Keratinocyte (primary cell): ENCODE results near the gene GABRR2. TPM values are rescaled to one million over a fixed set of nuclear protein-coding genes. Genes with fewer than 3 reads are reported as not detected.

Experiments used
- DNase-seq: peaks from one replicate; pipeline ENCODE4 v3.0.0-alpha.2; 2011; ENCODE audit warnings: low read depth, missing footprints, low spot score
- FAIRE-seq: peaks from 2 replicates; lab custom pipeline; 2011; peaks lifted over from hg19 to GRCh38; lab: Jason Lieb, UNC
- H2AFZ ChIP-seq: 2 replicates; pipeline ENCODE4 v1.6.0; 2012; ENCODE audit warnings: low read length, control low read depth, inconsistent platforms; ENCODE audit not compliant: control insufficient read depth
- H3K27ac ChIP-seq: 2 replicates; pipeline ENCODE4 v1.5.1; 2011; ENCODE audit warnings: low read length; ENCODE audit not compliant: control insufficient read depth, insufficient read depth
- H3K27me3 ChIP-seq: 3 replicates; pipeline ENCODE4 v1.6.0; 2011; ENCODE audit warnings: low read length; ENCODE audit not compliant: control insufficient read depth, insufficient read depth; ENCODE audit errors: extremely low read depth
- H3K36me3 ChIP-seq, 2 experiments: 2 replicates in 1 of 2; 3 replicates in 1 of 2; pipeline ENCODE4 v1.5.1; 2011; ENCODE audit warnings: low read length in 2 of 2, mild to moderate bottlenecking in 1 of 2; ENCODE audit not compliant: control insufficient read depth in 2 of 2, insufficient read depth in 2 of 2; ENCODE audit errors: extremely low read depth in 1 of 2
- H3K4me1 ChIP-seq: 3 replicates; pipeline ENCODE4 v1.5.1; 2011; ENCODE audit warnings: low read length; ENCODE audit not compliant: control insufficient read depth, insufficient read depth; ENCODE audit errors: extremely low read depth
- H3K4me2 ChIP-seq: 3 replicates; pipeline ENCODE4 v1.6.0; 2011; ENCODE audit warnings: low read depth, low read length; ENCODE audit not compliant: control insufficient read depth, insufficient read depth; ENCODE audit errors: extremely low read depth
- H3K4me3 ChIP-seq, 3 experiments: fragments of 200-600 bp in 1 of 3; sonication (generic) in 1 of 3; 2 replicates in 2 of 3; 3 replicates in 1 of 3; pipeline ENCODE4 v1.5.1; 2011 to 2016; ENCODE audit warnings: low read length in 3 of 3, mild to moderate bottlenecking in 3 of 3, control low read depth in 2 of 3, inconsistent platforms in 1 of 3, low read depth in 1 of 3, mixed read lengths in 1 of 3, mixed run types in 1 of 3, moderate library complexity in 1 of 3; ENCODE audit not compliant: control insufficient read depth in 2 of 3, insufficient read depth in 2 of 3; ENCODE audit errors: extremely low read depth in 1 of 3
- H3K79me2 ChIP-seq: 2 replicates; pipeline ENCODE4 v1.6.0; 2012; ENCODE audit warnings: low read length; ENCODE audit not compliant: control insufficient read depth, insufficient read depth
- H3K9ac ChIP-seq: 3 replicates; pipeline ENCODE4 v1.6.0; 2011; ENCODE audit warnings: low read length; ENCODE audit not compliant: control insufficient read depth, insufficient read depth; ENCODE audit errors: extremely low read depth
- H3K9me1 ChIP-seq: 3 replicates; pipeline ENCODE4 v1.6.0; 2011; ENCODE audit warnings: low read length; ENCODE audit not compliant: control insufficient read depth, insufficient read depth; ENCODE audit errors: extremely low read depth
- H3K9me3 ChIP-seq: 2 replicates; pipeline ENCODE4 v1.5.1; 2012; ENCODE audit warnings: low read depth, low read length; ENCODE audit not compliant: control insufficient read depth
- H4K20me1 ChIP-seq: 3 replicates; pipeline ENCODE4 v1.6.0; 2011; ENCODE audit warnings: low read length; ENCODE audit not compliant: control insufficient read depth, insufficient read depth; ENCODE audit errors: extremely low read depth
- EZH2 ChIP-seq: IDR thresholded peaks from one replicate; pipeline ENCODE4 v1.6.1; 2012; ENCODE audit warnings: inconsistent platforms, mild to moderate bottlenecking, low read length, moderate library complexity
- dilution Hi-C: fragments of 300-500 bp; cut with MboI; formaldehyde crosslinking; loops from one replicate; pipeline ENCODE4 v1.7.0; 2020; ENCODE audit warnings: low sequenced_read_pairs; ENCODE audit not compliant: extremely low pct_ligation_motif_present
- polyA plus RNA-seq, 5 experiments: library from polyadenylated mRNA; depleted of rRNA in 3 of 5; stranded (reverse) in 3 of 5; stranded (forward) in 1 of 5; unstranded in 1 of 5; fragments of >200 nt; gene quantifications; 1 replicate in 1 of 5; 2 replicates in 3 of 5; 3 replicates in 1 of 5; pipeline versions ENCODE4 v1.2.1 to v1.2.3, GENCODE V29; 2011 to 2012; ENCODE audit warnings: missing spikeins in 2 of 5, low read depth in 1 of 5, low replicate concordance in 1 of 5
- TF ChIP-seq, protein P1 (sequence below), 3 experiments: IDR thresholded peaks in 1 of 3; conservative IDR thresholded peaks in 1 of 3; optimal IDR thresholded peaks in 1 of 3; 2 replicates in 2 of 3; 3 replicates in 1 of 3; pipeline versions ENCODE3 to v1.5.1; 2011; ENCODE audit warnings: low read length in 3 of 3, mild to moderate bottlenecking in 3 of 3, moderate library complexity in 2 of 3, control low read depth in 1 of 3, inconsistent platforms in 1 of 3; ENCODE audit not compliant: insufficient read depth in 2 of 3; ENCODE audit errors: extremely low read depth in 1 of 3

The GABRR2 gene
- polyA plus RNA-seq, 1 donor (not counting 4 experiments of a cell fraction or from before 2014, with no cell fraction given), result 0.03 TPM

DNA sequence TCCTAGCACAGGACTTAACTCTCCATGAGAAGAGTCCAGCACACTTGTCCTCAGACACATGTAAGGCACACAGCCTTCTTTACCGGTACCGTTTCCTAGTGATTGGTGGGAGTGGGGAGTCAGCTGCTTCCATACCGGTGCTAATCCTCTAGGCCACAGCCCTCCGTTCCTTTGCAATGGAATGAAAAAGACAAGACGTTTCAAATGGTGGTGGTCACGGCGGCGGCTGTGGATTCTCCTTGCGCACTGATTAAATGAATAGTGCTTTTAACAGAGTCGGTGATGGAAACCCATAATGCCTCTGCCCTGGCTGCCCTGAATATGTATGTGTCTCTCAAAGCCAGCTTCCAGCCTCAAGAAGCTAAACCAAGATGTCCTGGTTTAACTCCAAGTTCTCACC, 63.1 kb downstream of the GABRR2 start:
- FAIRE-seq, result no peak
- Histone ChIP-seq H3K9me3 (no peaks in the 10 kb centered on the region), H3K4me1 (no peaks in the 10 kb centered on the region), H3K9ac (no peak overlapping the region), H4K20me1 (no peaks in the 10 kb centered on the region), H3K27ac (no peak overlapping the region), H2AFZ (no peak overlapping the region), H3K27me3 (no peaks in the 10 kb centered on the region), H3K4me3 (no peak overlapping the region), H3K9me1 (no peaks in the 10 kb centered on the region), H3K36me3 (no peaks in the 10 kb centered on the region), H3K4me2 (no peak overlapping the region), H3K79me2 (no peaks in the 10 kb centered on the region)
- TF ChIP-seq, protein P1, sequence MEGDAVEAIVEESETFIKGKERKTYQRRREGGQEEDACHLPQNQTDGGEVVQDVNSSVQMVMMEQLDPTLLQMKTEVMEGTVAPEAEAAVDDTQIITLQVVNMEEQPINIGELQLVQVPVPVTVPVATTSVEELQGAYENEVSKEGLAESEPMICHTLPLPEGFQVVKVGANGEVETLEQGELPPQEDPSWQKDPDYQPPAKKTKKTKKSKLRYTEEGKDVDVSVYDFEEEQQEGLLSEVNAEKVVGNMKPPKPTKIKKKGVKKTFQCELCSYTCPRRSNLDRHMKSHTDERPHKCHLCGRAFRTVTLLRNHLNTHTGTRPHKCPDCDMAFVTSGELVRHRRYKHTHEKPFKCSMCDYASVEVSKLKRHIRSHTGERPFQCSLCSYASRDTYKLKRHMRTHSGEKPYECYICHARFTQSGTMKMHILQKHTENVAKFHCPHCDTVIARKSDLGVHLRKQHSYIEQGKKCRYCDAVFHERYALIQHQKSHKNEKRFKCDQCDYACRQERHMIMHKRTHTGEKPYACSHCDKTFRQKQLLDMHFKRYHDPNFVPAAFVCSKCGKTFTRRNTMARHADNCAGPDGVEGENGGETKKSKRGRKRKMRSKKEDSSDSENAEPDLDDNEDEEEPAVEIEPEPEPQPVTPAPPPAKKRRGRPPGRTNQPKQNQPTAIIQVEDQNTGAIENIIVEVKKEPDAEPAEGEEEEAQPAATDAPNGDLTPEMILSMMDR (optimal IDR thresholded peaks at IDR 0.05 in 1 of 3, IDR thresholded peaks at IDR 0.05 in 1 of 3, conservative IDR thresholded peaks at IDR 0.05 in 1 of 3; ENCODE audit: extremely low read depth in 1 of 3, insufficient read depth in 2 of 3, low read length in 3 of 3), result no peak
- no peak for TF ChIP-seq EZH2
- dilution Hi-C loops, result no loop called here
- DNase-seq, result no peak

DNA sequence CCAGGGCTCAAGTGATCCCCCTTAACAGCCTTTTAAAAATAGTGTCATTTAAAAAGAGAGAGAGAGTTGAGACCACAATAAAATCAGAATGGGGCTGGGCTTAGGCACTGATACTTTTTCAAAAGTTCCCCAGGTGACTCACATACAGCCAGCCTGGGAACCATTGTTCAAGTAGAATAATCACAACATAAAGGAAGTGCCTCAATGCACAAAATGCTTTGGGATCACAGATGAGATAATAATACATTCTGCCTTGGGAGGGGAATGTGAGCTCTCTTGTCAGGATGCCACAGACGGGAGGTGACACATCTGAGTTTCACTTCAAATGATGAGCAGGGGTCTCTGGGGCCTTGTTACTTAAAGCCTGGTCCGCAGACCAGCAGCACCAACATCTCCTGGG, 63.9 kb downstream of the GABRR2 start:
- TF ChIP-seq, protein P1 (optimal IDR thresholded peaks at IDR 0.05 in 1 of 3, IDR thresholded peaks at IDR 0.05 in 1 of 3, conservative IDR thresholded peaks at IDR 0.05 in 1 of 3; ENCODE audit: extremely low read depth in 1 of 3, insufficient read depth in 2 of 3, low read length in 3 of 3), result no peak
- TF ChIP-seq EZH2, result no peak
- dilution Hi-C loops, result no loop called here
- Histone ChIP-seq H3K4me1 (no peaks in the 10 kb centered on the region), H3K27me3 (no peaks in the 10 kb centered on the region), H4K20me1 (no peaks in the 10 kb centered on the region), H3K4me3 (no peak overlapping the region), H3K79me2 (no peaks in the 10 kb centered on the region), H2AFZ (no peak overlapping the region), H3K9ac (no peak overlapping the region), H3K9me3 (no peaks in the 10 kb centered on the region), H3K9me1 (no peaks in the 10 kb centered on the region), H3K4me2 (no peak overlapping the region), H3K27ac (no peak overlapping the region), H3K36me3 (no peaks in the 10 kb centered on the region)
- FAIRE-seq, result no peak
- DNase-seq, result no peak
